Nucleus accumbens (tissue), 56 donors: ENCODE measurements around the gene CNNM2.

Experiments
- DNase-seq, 56 donors: peaks; one replicate each; lab custom pipeline; 2025; lab: John Stamatoyannopoulos, UW

Gene CNNM2

DNA sequence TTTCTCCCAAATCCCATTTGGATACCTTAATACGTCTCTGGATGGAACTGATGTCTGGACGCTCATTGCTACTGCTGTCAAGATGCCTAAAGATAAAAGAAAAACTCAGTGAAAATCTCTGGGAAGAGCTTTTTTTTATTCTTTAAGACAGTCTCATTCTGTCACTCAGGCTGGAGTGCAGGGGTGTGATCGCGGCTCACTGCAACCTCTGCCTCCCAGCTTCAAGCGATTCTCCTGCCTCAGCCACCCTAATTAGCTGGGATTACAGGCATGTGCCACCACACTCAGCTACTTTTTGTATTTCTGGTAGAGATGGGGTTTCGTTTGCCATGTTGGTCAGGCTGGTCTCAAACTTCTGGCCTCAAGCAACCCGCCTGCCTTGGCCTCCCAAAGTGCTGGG, 172.8 kb downstream of the CNNM2 start:
- no peak for DNase-seq

- DNase-seq, result no peak
Observed at GRCh38 chr10:103095005-103095404, 176.9 kb downstream of the CNNM2 start.

DNA sequence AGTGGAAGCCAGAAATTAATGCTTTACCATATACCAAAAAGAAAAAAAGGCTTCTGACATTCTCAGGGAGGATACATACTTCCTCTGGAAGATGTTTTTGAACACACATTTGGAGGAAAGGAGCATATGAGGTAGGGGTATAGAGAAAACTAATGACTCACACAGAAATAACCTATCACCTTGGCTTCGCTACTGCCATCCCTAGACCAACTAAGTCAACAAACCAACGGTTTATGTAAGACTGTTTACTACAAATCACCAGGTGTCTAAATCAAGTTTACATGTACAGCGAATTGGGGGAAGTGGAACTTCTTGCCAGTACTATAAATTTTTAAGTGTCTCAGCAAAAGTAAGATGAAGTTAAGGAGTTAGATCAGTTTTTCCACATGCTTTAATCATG, 178.0 kb downstream of the CNNM2 start:
- DNase-seq, result no peak

DNA sequence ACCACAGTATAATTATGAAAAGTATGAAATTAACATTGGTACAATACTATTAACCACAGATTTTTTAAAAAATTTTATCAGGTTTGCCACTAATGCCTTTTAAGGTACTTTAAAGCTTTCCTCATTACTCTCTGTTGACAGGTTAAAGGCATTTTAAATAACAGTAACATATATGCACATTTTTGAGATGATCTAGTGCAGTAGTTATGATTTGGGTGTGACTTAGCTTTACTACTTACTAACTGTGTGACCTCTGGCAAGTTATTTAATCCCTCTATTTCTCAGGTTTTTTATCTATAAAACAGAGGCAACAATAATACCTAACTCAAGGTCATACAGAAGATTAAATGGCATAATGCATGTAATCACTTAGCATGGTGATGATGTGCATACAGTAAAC, 180.1 kb downstream of the CNNM2 start:
- DNase-seq, result no peak

DNA sequence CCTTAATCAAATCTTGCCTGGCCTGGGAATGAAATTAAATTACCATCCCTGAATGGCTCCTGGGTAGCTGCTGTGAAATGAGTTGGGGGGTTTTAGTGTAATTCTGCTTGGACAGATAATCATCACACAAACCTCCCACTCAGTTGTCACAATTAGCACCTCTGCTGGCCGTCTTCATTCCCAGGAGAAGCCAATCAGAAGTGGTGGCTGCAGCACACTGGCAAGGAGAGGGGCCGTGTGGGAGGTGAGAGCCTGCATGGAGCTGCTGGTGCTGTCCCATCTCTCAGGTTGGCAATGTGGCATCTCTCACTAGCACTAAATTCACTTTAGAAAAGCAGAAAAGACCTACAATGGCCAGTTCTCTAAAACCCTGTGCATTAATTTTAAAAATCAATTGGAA, 182.5 kb downstream of the CNNM2 start:
- no peak for DNase-seq

- peak in 1 of 56 donors; percentile 17 for DNase-seq
Observed at GRCh38 chr10:103102195-103102594, 184.1 kb downstream of the CNNM2 start.

DNA sequence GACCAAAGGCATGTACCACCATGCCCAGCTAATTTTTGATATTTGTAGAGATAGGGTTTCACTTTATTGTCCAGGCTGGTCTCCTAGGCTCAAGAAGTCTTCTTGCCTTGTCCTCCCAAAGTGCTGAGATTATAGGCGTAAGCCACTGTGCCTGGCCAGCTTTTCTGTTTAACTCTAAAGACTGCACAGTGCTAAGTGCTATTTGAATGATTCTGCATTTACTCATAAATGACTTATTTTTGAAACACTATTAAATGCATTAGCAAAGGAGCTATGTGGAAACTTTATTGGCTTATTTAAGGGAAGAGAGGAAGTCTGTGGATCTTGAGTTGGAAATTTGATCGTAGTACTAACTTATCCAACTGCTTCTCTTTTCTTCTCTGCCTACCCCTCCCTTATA, 185.9 kb downstream of the CNNM2 start:
- DNase-seq, result no peak

DNA sequence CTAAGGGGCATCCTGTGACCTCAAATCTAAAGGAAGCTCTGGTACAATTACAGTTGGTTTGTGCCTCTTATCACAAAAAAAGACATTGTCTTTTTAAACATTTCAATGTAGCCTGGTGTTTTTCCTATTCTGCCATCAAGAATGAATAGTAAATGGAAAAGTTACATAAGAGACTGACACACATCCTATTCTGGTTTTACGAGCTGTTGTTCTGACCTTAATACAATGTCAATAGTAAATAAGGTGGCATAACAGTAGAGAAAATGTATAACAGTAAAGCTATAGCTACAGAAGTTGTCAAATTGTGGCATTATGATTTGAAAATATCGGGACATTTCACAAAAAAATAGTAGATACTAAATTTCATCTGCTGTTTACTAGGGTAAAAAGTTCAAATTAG, 186.6 kb downstream of the CNNM2 start:
- no peak for DNase-seq

DNA sequence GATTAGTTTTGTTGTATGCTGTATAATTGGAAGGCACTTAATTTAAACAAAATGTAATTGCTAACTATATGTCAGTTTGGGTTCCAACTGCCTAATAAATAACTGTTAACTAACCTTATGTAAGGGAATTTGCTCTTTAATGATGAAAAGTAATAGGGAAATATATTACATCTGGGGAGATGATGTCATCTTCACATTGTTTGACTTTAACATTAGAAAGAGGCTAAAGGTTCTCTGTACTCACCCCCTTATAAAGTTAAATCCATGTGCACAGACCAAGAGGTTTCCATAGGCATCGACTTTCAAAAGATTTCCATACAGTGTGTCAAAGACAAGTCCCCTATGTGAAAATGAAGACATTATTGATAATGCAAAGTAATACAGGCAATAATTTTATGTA, 187.4 kb downstream of the CNNM2 start:
- no peak for DNase-seq

- no peak for DNase-seq
Observed at GRCh38 chr10:103106539-103106938, 188.4 kb downstream of the CNNM2 start.

DNA sequence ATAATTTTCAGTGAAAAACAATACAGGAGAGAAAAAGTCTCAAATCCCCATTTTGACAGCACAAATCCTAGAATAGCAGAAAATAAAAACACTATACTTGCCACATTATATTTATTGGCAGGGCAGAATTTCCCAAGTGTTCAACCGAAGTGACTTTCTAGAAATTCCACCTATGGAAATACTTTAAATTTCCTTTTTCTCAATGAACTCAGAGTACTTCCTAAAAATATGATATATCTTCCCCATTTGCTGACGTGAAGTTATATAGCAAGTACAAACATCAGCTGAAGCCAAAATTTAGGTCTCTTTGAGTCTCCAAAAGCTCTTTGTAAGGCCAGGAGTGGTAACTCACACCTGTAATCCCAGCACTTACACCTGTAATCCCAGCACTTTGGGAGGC, 191.7 kb downstream of the CNNM2 start:
- DNase-seq, result no peak

- no peak for DNase-seq
Observed at GRCh38 chr10:103110407-103110806, 192.3 kb downstream of the CNNM2 start.

DNA sequence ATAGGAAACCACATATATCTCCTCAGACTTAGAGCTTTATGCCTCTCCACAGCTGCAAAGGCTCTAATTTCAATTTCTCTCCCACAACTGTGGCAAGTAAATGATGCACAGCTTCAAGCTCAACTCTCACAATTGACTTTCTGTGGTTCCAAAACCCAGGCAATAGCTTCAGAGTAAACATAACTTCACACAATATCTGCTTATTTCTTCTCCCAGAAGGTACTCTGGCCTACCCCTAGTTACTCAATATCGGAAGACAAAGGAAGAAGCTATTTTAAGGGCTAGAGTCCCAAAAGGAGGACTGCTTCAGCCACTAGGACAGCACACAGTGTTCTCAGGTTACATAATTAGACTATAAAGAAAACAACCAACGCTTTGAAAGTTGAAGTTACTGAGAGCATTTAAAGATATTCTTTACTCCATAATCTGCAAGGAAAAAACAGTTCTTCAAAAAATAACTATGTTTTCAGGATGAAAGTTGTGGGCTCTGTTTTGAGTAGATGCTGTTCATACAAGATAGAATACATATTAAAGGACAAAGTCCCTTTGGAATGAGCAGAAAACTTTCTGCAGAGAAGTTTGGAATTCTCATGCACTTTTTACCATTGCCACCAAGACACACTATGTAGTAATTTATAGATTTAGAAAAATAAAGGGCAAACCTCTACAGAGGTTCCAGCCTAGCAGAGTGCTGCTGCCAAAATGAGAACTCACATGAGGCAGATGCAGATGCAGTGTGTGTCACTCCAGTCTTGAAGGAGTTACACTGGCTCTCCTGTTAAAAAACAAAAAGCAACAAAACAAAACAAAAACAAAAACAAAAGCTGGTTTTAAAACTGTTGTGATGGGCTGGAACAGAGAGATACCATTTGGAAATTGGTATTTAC, 193.2 kb downstream of the CNNM2 start:
- peak in 1 of 56 donors; percentile 23 for DNase-seq

DNA sequence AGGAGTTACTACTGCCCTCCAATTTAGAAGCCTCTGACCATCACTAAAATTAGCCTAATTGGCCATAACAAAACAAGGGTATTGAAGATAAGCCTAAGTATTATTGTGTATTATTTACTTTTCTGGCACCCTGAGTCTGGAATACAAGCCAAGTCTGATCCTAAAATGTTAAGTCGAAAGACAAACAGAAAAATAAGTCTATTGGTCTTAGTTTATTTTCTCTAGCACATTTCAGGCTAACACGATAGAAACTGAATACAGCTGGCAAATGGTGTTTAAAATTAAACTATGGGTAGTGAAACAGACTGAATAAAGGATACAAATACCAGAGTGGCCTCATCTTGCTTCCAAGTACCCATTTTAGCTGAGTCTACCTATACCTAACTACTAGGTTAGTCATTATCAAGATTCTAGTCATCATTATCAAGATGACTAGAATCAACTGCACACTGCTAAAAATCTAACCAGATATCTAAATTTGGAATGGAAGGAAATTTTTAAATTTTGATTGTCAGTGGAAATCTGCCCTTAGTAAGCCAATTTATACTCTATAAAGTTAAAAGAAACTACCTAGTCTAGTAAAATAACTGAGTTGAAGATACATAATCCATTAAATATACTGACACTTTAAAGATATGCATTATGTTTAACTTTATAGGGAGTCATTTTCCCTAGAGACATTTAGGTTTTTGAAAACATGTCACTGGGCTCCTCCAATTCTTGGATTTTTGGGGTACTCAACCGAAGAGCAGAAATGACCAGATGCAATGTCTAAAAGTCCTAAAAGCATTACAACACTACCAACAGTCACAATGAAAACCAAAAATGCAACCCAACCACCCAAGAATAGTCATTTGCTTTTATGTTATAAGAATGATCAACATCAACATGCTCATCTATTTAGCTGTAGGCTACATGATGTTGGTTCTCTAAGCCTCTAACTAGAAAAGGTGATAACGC, 194.1 kb downstream of the CNNM2 start:
- no peak for DNase-seq

DNA sequence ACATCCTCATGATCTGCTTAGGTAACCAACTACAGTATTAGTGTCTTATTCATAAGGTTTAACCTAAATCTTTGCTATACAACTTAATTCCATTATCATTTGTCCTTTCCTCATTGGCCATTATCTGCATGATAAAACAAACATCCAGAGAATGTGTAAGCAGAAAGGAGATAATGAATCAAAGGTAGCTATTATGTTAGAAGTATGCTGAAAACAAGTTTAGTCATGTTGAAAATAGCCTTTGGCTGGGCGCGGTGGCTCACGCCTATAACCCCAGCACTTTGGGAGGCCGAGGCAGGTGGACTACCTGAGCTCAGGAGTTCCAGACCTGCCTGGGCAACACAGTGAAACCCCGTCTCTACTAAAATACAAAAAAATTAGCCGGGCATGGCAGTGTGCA, 196.8 kb downstream of the CNNM2 start:
- DNase-seq, result no peak

- DNase-seq, result no peak
Observed at GRCh38 chr10:103117247-103117646, 199.2 kb downstream of the CNNM2 start.

- DNase-seq, result no peak
Observed at GRCh38 chr10:103120546-103120945, 202.5 kb downstream of the CNNM2 start.

- DNase-seq, result no peak
Observed at GRCh38 chr10:103120977-103121735, 203.1 kb downstream of the CNNM2 start.

DNA sequence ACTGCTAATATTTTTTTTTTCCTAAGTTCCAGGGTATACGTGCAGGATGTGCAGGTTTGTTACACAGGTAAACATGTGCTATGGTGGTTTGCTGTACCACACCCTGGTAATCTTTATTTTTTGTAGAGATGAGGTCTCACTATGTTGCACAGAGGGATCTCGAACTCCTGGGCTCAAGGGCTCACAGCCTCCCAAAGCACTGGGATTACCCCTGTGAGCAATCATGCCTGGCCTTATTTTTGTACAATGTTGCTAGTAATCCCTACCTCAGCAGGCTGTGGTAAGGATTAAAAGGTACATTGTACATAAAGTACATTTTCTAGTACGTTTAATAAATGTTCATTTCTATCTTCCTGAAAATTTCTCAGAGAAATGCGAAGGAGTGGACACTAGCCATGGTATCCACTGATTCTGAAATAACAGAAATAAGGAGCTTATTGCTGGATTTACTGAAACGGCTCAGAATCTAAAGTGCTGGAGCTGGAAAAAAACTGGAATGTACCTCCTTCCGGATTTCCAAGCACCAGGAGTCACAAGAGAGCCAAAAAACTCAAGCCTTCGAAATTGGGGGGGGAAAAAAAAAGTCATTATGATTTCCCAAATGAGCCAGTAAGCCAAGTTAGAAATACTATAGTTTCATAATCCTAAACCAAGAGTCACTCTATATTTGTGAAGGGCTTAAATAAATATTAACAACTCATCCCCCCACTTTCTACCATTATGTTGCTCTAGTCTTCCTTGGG, 205.4 kb downstream of the CNNM2 start:
- DNase-seq, result no peak
